Measurements from ENCODE around the gene PPP1R14C. TPM values are rescaled to one million over a fixed set of nuclear protein-coding genes. Genes with fewer than 3 reads are reported as not detected.

PPP1R14C gene
- total and polyA plus RNA-seq, 2 experiments from 2014 or later, result 106 to 190 TPM

- peaks cover 45% of the 10 kb centered on the region for H3K4me1 ChIP-seq (ENCODE audit: low read depth)
- no peak overlapping the region for H3K4me3 ChIP-seq
- no peak for TF ChIP-seq CTCF (IDR thresholded peaks at IDR 0.05; ENCODE audit: low read depth, low read length)
- DNase-seq (ENCODE audit: low read depth in 1 of 2, low spot score in 1 of 2), result no peak
- H3K36me3 ChIP-seq, result no peaks in the 10 kb centered on the region
- no peaks in the 10 kb centered on the region for H3K27me3 ChIP-seq
- H3K27ac ChIP-seq, result no peak overlapping the region
- H3K9me3 ChIP-seq (ENCODE audit: low read depth), result no peaks in the 10 kb centered on the region
Measured at GRCh38 chr6:150182460-150183078, 39.7 kb downstream of the PPP1R14C start.

- no peak overlapping the region for H3K27ac ChIP-seq
- H3K4me1 ChIP-seq (ENCODE audit: low read depth), result peaks cover 40% of the 10 kb centered on the region
- no peak for TF ChIP-seq CTCF (IDR thresholded peaks at IDR 0.05; ENCODE audit: low read depth, low read length)
- H3K4me3 ChIP-seq, result no peak overlapping the region
- H3K36me3 ChIP-seq, result no peaks in the 10 kb centered on the region
- no peak for DNase-seq (ENCODE audit: low read depth in 1 of 2, low spot score in 1 of 2)
- no peaks in the 10 kb centered on the region for H3K27me3 ChIP-seq
- no peaks in the 10 kb centered on the region for H3K9me3 ChIP-seq (ENCODE audit: low read depth)
Measured at GRCh38 chr6:150183105-150183504, 40.3 kb downstream of the PPP1R14C start.

- no peak overlapping the region for H3K27ac ChIP-seq
- H3K9me3 ChIP-seq (ENCODE audit: low read depth), result no peaks in the 10 kb centered on the region
- H3K4me3 ChIP-seq, result no peak overlapping the region
- H3K36me3 ChIP-seq, result no peaks in the 10 kb centered on the region
- H3K27me3 ChIP-seq, result no peaks in the 10 kb centered on the region
- DNase-seq (ENCODE audit: low read depth in 1 of 2, low spot score in 1 of 2), result no peak
- no peak for TF ChIP-seq CTCF (IDR thresholded peaks at IDR 0.05; ENCODE audit: low read depth, low read length)
- peaks cover 31% of the 10 kb centered on the region for H3K4me1 ChIP-seq (ENCODE audit: low read depth)
Measured at GRCh38 chr6:150183966-150184365, 41.1 kb downstream of the PPP1R14C start.

- H3K27me3 ChIP-seq, result no peaks in the 10 kb centered on the region
- H3K4me3 ChIP-seq, result no peak overlapping the region
- peaks cover 28% of the 10 kb centered on the region for H3K4me1 ChIP-seq (ENCODE audit: low read depth)
- TF ChIP-seq CTCF (IDR thresholded peaks at IDR 0.05; ENCODE audit: low read depth, low read length), result no peak
- no peaks in the 10 kb centered on the region for H3K9me3 ChIP-seq (ENCODE audit: low read depth)
- no peaks in the 10 kb centered on the region for H3K36me3 ChIP-seq
- peak overlapping the region; percentile 9 for H3K27ac ChIP-seq
- DNase-seq (ENCODE audit: low read depth in 1 of 2, low spot score in 1 of 2), result no peak
Measured at GRCh38 chr6:150184850-150185731, 42.2 kb downstream of the PPP1R14C start.

GRCh38 chr6:150185732-150186117 lies 42.9 kb downstream of the PPP1R14C start:
- peaks cover 22% of the 10 kb centered on the region for H3K4me1 ChIP-seq (ENCODE audit: low read depth)
- H3K9me3 ChIP-seq (ENCODE audit: low read depth), result no peaks in the 10 kb centered on the region
- peak overlapping the region; percentile 9 for H3K27ac ChIP-seq
- H3K27me3 ChIP-seq, result no peaks in the 10 kb centered on the region
- no peak for DNase-seq (ENCODE audit: low read depth in 1 of 2, low spot score in 1 of 2)
- TF ChIP-seq CTCF (IDR thresholded peaks at IDR 0.05; ENCODE audit: low read depth, low read length), result no peak
- H3K4me3 ChIP-seq, result no peak overlapping the region
- no peaks in the 10 kb centered on the region for H3K36me3 ChIP-seq

All from cardiac muscle cell (in vitro differentiated cells and primary cell).